Measurements from ENCODE around the gene CHRNE.

GRCh38 chr17:4862720-4863119 is 40.2 kb downstream of the CHRNE start:
- no peak for TF ChIP-seq CTCF (conservative IDR thresholded peaks at IDR 0.05; ENCODE audit: low read depth in 2 of 2)
- TF ChIP-seq POLR2AphosphoS5 (IDR thresholded peaks at IDR 0.05; ENCODE audit: low read depth) = no peak
- TF ChIP-seq JUNB (IDR thresholded peaks at IDR 0.05; ENCODE audit: unreplicated experiment) = no peak
- no peak for TF ChIP-seq REST (IDR thresholded peaks at IDR 0.05; ENCODE audit: unreplicated experiment)
- TF ChIP-seq EZH2 (IDR thresholded peaks at IDR 0.05; ENCODE audit: low read depth, unreplicated experiment) = no peak
- no peak for TF ChIP-seq ZNF462 (CRISPR knock-in tag; IDR thresholded peaks at IDR 0.05)
- TF ChIP-seq STAT1 (IDR thresholded peaks at IDR 0.05; ENCODE audit: unreplicated experiment) = no peak
